Gastroesophageal sphincter (tissue), 3 donors: Measurements from ENCODE around the gene ACOX1.

Experiments used
- EP300 ChIP-seq: sonication (generic); formaldehyde crosslinking; IDR thresholded peaks from one replicate; pipeline ENCODE4 v1.6.1; 2017; ENCODE audit warnings: antibody characterized with exemption, mild to moderate bottlenecking
- POLR2A ChIP-seq, 2 donors: fragments of 450-650 bp; IDR thresholded peaks; one replicate each; pipeline ENCODE4 v1.6.1; 2017; ENCODE audit warnings: antibody characterized with exemption in 2 of 2, mild to moderate bottlenecking in 2 of 2, moderate library complexity in 1 of 2
- TF ChIP-seq, protein P1 (sequence below), 4 experiments: fragments of 200-600 bp in 2 of 4; fragments of 450-650 bp in 2 of 4; sonication (generic) in 1 of 4; IDR thresholded peaks; one replicate each; pipeline ENCODE4 v1.5.1; 2017 to 2019; ENCODE audit warnings: antibody characterized with exemption in 4 of 4, mild to moderate bottlenecking in 2 of 4, moderate library complexity in 2 of 4

DNA sequence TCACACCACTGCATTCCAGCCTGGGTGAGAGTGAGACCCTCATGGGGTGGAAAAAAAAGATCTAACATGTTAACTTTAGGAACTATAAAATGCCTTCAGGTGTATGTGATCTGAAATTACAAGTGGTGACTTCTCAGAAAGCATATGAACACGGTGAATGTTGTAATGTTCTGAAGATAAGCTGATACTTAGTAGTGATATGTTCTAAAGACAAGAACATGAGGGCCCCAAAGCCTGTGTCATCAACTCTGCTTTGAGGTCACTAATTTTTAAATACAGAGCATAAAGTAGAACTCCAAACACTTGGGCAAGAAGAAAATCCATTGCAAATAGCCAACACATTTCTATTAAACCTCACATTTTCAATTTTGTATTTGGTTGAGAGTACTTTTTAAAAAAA, 35.5 kb downstream of the ACOX1 start:
- TF ChIP-seq, protein P1, sequence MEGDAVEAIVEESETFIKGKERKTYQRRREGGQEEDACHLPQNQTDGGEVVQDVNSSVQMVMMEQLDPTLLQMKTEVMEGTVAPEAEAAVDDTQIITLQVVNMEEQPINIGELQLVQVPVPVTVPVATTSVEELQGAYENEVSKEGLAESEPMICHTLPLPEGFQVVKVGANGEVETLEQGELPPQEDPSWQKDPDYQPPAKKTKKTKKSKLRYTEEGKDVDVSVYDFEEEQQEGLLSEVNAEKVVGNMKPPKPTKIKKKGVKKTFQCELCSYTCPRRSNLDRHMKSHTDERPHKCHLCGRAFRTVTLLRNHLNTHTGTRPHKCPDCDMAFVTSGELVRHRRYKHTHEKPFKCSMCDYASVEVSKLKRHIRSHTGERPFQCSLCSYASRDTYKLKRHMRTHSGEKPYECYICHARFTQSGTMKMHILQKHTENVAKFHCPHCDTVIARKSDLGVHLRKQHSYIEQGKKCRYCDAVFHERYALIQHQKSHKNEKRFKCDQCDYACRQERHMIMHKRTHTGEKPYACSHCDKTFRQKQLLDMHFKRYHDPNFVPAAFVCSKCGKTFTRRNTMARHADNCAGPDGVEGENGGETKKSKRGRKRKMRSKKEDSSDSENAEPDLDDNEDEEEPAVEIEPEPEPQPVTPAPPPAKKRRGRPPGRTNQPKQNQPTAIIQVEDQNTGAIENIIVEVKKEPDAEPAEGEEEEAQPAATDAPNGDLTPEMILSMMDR (IDR thresholded peaks at IDR 0.05), result no peak
- TF ChIP-seq EP300 (no peak), POLR2A (IDR thresholded peaks at IDR 0.05) (no peak)
